K562 (cell line): ENCODE data around the gene CBFA2T3. TPM values are rescaled to one million over a fixed set of nuclear protein-coding genes. Genes with fewer than 3 reads are reported as not detected.
A peak's percentile ranks its signal among the peaks of the same experiment; 100 is the strongest.

Experiments
- CHD2 ChIP-seq: IDR thresholded peaks from 2 replicates; pipeline ENCODE4 v1.6.1; 2011; ENCODE audit warnings: low read depth, low read length
- DPF2 ChIP-seq: fragments of 450-650 bp; IDR thresholded peaks from 2 replicates; pipeline ENCODE4 v1.6.1; 2016
- EP300 ChIP-seq: IDR thresholded peaks from 2 replicates; pipeline ENCODE4 v1.6.1; 2012; ENCODE audit warnings: low read length, improper control_type of control experiment
- MBD2 ChIP-seq: sonication (generic); IDR thresholded peaks from 2 replicates; pipeline ENCODE4 v1.6.1; 2016; ENCODE audit warnings: low read depth, borderline replicate concordance
- MITF ChIP-seq: IDR thresholded peaks from 2 replicates; pipeline ENCODE4 v1.6.1; 2014; ENCODE audit warnings: antibody characterized with exemption
- PHB ChIP-seq: fragments of 250-450 bp; sonication (Bioruptor Pico); IDR thresholded peaks from 2 replicates; pipeline ENCODE4 v1.5.0; 2021
- PHB2 ChIP-seq: fragments of 450-650 bp; IDR thresholded peaks from 2 replicates; pipeline ENCODE4 v1.6.1; 2017; ENCODE audit warnings: low read depth
- RB1 ChIP-seq: fragments of 450-650 bp; IDR thresholded peaks from 2 replicates; pipeline ENCODE4 v1.6.1; 2017; ENCODE audit warnings: low read depth, mild to moderate bottlenecking
- SAFB2 ChIP-seq: fragments of 200-400 bp; formaldehyde crosslinking; IDR thresholded peaks from 2 replicates; pipeline ENCODE4 v1.6.1; 2018; ENCODE audit warnings: borderline replicate concordance, low read length, low read depth, moderate library complexity; ENCODE audit not compliant: severe bottlenecking
- STAG1 ChIP-seq: sonication (generic); formaldehyde crosslinking; IDR thresholded peaks from 2 replicates; pipeline ENCODE4 v1.5.0; 2020; ENCODE audit warnings: missing genetic modification reagents, borderline replicate concordance
- U2AF1 ChIP-seq: fragments of 200-400 bp; formaldehyde crosslinking; optimal IDR thresholded peaks from 2 replicates; pipeline ENCODE3; 2017; ENCODE audit warnings: mild to moderate bottlenecking, low read depth, low read length, moderate library complexity
- ZNF146 ChIP-seq: IDR thresholded peaks from one replicate; pipeline ENCODE4 v1.6.1; 2018; ENCODE audit warnings: missing compliant biosample characterization; ENCODE audit not compliant: unreplicated experiment
- ZNF165 ChIP-seq: fragments of 250-450 bp; sonication (Bioruptor Pico); IDR thresholded peaks from 2 replicates; pipeline ENCODE4 v1.4.0; 2020; ENCODE audit warnings: borderline replicate concordance
- ZNF766 ChIP-seq: fragments of 200-800 bp; sonication (Bioruptor generic); conservative IDR thresholded peaks from 2 replicates; pipeline ENCODE4 v1.6.1; 2016; ENCODE audit warnings: missing genetic modification characterization, missing compliant biosample characterization
- ZNF79 ChIP-seq: fragments of 250-450 bp; sonication (Bioruptor Pico); IDR thresholded peaks from 2 replicates; pipeline ENCODE4 v1.4.0; 2020; ENCODE audit warnings: low read depth, mild to moderate bottlenecking, moderate library complexity
- ZZZ3 ChIP-seq: fragments of 450-650 bp; IDR thresholded peaks from 2 replicates; pipeline ENCODE4 v1.6.1; 2016; ENCODE audit warnings: antibody characterized with exemption, mild to moderate bottlenecking, moderate library complexity
- polyA plus RNA-seq, 8 experiments: library from polyadenylated mRNA; depleted of rRNA in 4 of 8; stranded (reverse) in 5 of 8; unstranded in 3 of 8; fragments of >200 nt; fragmentation: Nextera tagmentation in 2 of 8; fragmentation: Illumina TruSeq in 1 of 8; extraction: Ambion mirVana in 2 of 8; extraction: Trizol in 1 of 8; gene quantifications; 2 replicates each; pipeline versions ENCODE4 v1.2.1 to v1.2.3, GENCODE V29; 2011 to 2014; ENCODE audit warnings: inconsistent platforms in 1 of 8, missing spikeins in 1 of 8
- total RNA-seq, 7 experiments: library from RNA; depleted of rRNA in 6 of 7; stranded (reverse); fragments of >200 nt in 6 of 7; fragmentation: Illumina TruSeq in 2 of 7; extraction: Trizol in 2 of 7; gene quantifications; 2 replicates each; pipeline versions ENCODE4 v1.2.1 to v1.2.3, GENCODE V29; 2011 to 2021; ENCODE audit warnings: low replicate concordance in 1 of 7
- TF ChIP-seq, protein P1 (sequence below): sonication (generic); formaldehyde crosslinking; IDR thresholded peaks from 2 replicates; pipeline ENCODE4 v1.8.1; 2023; ENCODE audit warnings: missing genetic modification reagents, mild to moderate bottlenecking, borderline replicate concordance
- TF ChIP-seq, protein P2 (sequence below): sonication (generic); formaldehyde crosslinking; IDR thresholded peaks from 2 replicates; pipeline ENCODE4 v1.8.1; 2022; ENCODE audit warnings: missing genetic modification reagents
- TF ChIP-seq, protein P3 (sequence below): IDR thresholded peaks from 3 replicates; pipeline ENCODE4 v1.6.1; 2011; ENCODE audit warnings: borderline replicate concordance, mild to moderate bottlenecking; ENCODE audit not compliant: insufficient read length, insufficient read depth
- TF ChIP-seq, protein P4 (sequence below): sonication (generic); formaldehyde crosslinking; IDR thresholded peaks from 2 replicates; pipeline ENCODE4 v1.8.0; 2022; ENCODE audit warnings: mild to moderate bottlenecking, missing genetic modification reagents

CBFA2T3 gene
- total and polyA plus RNA-seq, 9 of the 15 experiments (the other 6 are each of a cell fraction or from before 2014, with no cell fraction given), result 2.3 to 145 (median 6.7) TPM

DNA sequence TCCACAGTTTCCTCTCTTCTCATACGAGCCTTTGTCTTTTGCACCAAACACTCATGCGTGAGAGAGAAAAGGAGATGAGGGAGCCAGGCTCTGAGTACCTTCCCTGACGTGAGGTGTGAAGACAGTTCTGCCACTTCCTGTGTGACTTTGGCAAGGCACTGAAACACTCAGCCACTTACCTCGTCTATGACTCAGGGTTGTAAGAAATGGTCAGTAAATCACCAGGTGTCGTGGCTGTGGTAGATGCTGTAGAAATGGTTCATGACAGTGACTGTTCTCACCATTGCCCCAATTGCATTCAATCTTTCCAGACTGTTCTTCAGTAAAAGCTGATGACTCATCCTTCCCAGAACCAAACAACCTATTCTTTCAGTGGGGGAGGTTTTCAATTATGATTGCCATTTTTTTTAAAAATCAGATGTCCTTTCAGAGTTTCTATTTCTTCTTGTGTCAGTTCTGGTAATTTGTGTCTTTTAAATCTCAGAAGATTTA lies 49.2 kb upstream of the CBFA2T3 start (continued):
- TF ChIP-seq, protein P1, sequence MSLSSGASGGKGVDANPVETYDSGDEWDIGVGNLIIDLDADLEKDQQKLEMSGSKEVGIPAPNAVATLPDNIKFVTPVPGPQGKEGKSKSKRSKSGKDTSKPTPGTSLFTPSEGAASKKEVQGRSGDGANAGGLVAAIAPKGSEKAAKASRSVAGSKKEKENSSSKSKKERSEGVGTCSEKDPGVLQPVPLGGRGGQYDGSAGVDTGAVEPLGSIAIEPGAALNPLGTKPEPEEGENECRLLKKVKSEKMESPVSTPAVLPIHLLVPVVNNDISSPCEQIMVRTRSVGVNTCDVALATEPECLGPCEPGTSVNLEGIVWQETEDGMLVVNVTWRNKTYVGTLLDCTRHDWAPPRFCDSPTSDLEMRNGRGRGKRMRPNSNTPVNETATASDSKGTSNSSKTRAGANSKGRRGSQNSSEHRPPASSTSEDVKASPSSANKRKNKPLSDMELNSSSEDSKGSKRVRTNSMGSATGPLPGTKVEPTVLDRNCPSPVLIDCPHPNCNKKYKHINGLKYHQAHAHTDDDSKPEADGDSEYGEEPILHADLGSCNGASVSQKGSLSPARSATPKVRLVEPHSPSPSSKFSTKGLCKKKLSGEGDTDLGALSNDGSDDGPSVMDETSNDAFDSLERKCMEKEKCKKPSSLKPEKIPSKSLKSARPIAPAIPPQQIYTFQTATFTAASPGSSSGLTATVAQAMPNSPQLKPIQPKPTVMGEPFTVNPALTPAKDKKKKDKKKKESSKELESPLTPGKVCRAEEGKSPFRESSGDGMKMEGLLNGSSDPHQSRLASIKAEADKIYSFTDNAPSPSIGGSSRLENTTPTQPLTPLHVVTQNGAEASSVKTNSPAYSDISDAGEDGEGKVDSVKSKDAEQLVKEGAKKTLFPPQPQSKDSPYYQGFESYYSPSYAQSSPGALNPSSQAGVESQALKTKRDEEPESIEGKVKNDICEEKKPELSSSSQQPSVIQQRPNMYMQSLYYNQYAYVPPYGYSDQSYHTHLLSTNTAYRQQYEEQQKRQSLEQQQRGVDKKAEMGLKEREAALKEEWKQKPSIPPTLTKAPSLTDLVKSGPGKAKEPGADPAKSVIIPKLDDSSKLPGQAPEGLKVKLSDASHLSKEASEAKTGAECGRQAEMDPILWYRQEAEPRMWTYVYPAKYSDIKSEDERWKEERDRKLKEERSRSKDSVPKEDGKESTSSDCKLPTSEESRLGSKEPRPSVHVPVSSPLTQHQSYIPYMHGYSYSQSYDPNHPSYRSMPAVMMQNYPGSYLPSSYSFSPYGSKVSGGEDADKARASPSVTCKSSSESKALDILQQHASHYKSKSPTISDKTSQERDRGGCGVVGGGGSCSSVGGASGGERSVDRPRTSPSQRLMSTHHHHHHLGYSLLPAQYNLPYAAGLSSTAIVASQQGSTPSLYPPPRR (CRISPR knock-in tag), result no peak
- no peak for TF ChIP-seq PHB2
- TF ChIP-seq ZNF165 (CRISPR knock-in tag), result no peak
- TF ChIP-seq U2AF1, result no peak
- TF ChIP-seq RB1, result no peak
- TF ChIP-seq PHB, result no peak
- TF ChIP-seq MBD2, result no peak
- no peak for TF ChIP-seq STAG1
- TF ChIP-seq, protein P2, sequence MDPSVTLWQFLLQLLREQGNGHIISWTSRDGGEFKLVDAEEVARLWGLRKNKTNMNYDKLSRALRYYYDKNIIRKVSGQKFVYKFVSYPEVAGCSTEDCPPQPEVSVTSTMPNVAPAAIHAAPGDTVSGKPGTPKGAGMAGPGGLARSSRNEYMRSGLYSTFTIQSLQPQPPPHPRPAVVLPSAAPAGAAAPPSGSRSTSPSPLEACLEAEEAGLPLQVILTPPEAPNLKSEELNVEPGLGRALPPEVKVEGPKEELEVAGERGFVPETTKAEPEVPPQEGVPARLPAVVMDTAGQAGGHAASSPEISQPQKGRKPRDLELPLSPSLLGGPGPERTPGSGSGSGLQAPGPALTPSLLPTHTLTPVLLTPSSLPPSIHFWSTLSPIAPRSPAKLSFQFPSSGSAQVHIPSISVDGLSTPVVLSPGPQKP (CRISPR knock-in tag), result no peak
- no peak for TF ChIP-seq CHD2
- TF ChIP-seq ZNF146 (CRISPR knock-in tag), result no peak
- TF ChIP-seq, protein P3, sequence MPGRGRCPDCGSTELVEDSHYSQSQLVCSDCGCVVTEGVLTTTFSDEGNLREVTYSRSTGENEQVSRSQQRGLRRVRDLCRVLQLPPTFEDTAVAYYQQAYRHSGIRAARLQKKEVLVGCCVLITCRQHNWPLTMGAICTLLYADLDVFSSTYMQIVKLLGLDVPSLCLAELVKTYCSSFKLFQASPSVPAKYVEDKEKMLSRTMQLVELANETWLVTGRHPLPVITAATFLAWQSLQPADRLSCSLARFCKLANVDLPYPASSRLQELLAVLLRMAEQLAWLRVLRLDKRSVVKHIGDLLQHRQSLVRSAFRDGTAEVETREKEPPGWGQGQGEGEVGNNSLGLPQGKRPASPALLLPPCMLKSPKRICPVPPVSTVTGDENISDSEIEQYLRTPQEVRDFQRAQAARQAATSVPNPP, result no peak
- TF ChIP-seq MITF, result no peak
- no peak for TF ChIP-seq SAFB2
- peak; percentile 87 for TF ChIP-seq DPF2
- TF ChIP-seq ZNF79 (CRISPR knock-in tag), result no peak
- TF ChIP-seq, protein P4, sequence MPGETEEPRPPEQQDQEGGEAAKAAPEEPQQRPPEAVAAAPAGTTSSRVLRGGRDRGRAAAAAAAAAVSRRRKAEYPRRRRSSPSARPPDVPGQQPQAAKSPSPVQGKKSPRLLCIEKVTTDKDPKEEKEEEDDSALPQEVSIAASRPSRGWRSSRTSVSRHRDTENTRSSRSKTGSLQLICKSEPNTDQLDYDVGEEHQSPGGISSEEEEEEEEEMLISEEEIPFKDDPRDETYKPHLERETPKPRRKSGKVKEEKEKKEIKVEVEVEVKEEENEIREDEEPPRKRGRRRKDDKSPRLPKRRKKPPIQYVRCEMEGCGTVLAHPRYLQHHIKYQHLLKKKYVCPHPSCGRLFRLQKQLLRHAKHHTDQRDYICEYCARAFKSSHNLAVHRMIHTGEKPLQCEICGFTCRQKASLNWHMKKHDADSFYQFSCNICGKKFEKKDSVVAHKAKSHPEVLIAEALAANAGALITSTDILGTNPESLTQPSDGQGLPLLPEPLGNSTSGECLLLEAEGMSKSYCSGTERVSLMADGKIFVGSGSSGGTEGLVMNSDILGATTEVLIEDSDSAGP (CRISPR knock-in tag), result no peak
- peak; percentile 77 for TF ChIP-seq EP300
- TF ChIP-seq ZZZ3, result no peak
- TF ChIP-seq ZNF766, result no peak; the same call in 1 of the 2 replicates
